Keratinocyte (primary cell): ENCODE data around the gene ATP8A1.

Experiments used
- EZH2 ChIP-seq: IDR thresholded peaks from one replicate; pipeline ENCODE4 v1.6.1; 2012; ENCODE audit warnings: inconsistent platforms, mild to moderate bottlenecking, low read length, moderate library complexity
- TF ChIP-seq, protein P1 (sequence below), 3 experiments: IDR thresholded peaks in 1 of 3; conservative IDR thresholded peaks in 1 of 3; optimal IDR thresholded peaks in 1 of 3; 2 replicates in 2 of 3; 3 replicates in 1 of 3; pipeline versions ENCODE3 to v1.5.1; 2011; ENCODE audit warnings: low read length in 3 of 3, mild to moderate bottlenecking in 3 of 3, moderate library complexity in 2 of 3, control low read depth in 1 of 3, inconsistent platforms in 1 of 3; ENCODE audit not compliant: insufficient read depth in 2 of 3; ENCODE audit errors: extremely low read depth in 1 of 3

DNA sequence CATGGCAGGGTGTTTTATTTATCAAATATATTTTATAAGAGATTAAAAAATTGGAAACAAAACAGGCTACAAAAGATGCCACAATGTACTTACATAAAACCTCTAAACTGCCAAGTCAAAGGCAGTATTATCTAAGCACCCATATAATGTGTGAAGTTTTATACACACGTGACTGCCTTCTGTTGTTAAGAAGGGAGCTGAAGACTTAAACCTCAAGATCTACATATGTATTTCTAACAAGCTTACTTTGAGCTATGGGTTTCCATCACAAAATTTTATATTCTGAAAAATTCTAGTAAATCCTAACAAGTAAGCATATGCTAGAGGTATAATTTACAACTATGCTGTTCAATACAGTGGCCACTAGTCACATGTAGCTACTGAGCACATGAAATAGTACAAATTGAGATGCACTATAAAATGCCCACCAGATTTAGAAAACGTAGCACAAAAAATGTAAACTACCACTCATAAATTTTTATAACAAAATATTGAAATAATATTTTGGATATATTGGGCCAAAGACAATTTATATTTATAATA is 9.8 kb downstream of the ATP8A1 start:
- TF ChIP-seq, protein P1, sequence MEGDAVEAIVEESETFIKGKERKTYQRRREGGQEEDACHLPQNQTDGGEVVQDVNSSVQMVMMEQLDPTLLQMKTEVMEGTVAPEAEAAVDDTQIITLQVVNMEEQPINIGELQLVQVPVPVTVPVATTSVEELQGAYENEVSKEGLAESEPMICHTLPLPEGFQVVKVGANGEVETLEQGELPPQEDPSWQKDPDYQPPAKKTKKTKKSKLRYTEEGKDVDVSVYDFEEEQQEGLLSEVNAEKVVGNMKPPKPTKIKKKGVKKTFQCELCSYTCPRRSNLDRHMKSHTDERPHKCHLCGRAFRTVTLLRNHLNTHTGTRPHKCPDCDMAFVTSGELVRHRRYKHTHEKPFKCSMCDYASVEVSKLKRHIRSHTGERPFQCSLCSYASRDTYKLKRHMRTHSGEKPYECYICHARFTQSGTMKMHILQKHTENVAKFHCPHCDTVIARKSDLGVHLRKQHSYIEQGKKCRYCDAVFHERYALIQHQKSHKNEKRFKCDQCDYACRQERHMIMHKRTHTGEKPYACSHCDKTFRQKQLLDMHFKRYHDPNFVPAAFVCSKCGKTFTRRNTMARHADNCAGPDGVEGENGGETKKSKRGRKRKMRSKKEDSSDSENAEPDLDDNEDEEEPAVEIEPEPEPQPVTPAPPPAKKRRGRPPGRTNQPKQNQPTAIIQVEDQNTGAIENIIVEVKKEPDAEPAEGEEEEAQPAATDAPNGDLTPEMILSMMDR (optimal IDR thresholded peaks at IDR 0.05 in 1 of 3, IDR thresholded peaks at IDR 0.05 in 1 of 3, conservative IDR thresholded peaks at IDR 0.05 in 1 of 3; ENCODE audit: extremely low read depth in 1 of 3, insufficient read depth in 2 of 3, low read length in 3 of 3) = no peak
- TF ChIP-seq EZH2 = no peak
